H1 (cell line): ENCODE data around the gene HSPBAP1. TPM values are rescaled to one million over a fixed set of nuclear protein-coding genes. Genes with fewer than 3 reads are reported as not detected.

Source experiments
- CTCF ChIA-PET: fragments of 300-600 bp; sonication (Branson Sonifier 250); formaldehyde crosslinking; loops from one replicate; lab custom pipeline; 2021; ENCODE audit not compliant: partially characterized antibody; lab: Charles Lee
- POLR2A ChIA-PET: fragments of 300-600 bp; sonication (Branson Sonifier 250); formaldehyde crosslinking; loops from one replicate; lab custom pipeline; 2021; ENCODE audit warnings: inconsistent platforms; ENCODE audit not compliant: partially characterized antibody; lab: Charles Lee
- DNase-seq, 2 experiments: peaks; one replicate each; pipeline versions ENCODE4 v3.0.0 to v3.0.0-alpha.2; 2010 to 2022; ENCODE audit warnings: low spot score in 2 of 2, low read depth in 1 of 2, mixed read lengths in 1 of 2
- FAIRE-seq: peaks from 2 replicates; lab custom pipeline; 2011; peaks lifted over from hg19 to GRCh38; lab: Jason Lieb, UNC
- H2AFZ ChIP-seq: 2 replicates; pipeline ENCODE4 v1.8.1; 2012; ENCODE audit warnings: low read length, inconsistent platforms
- H2AK5ac ChIP-seq: 2 replicates; pipeline ENCODE4 v1.6.1; 2013; ENCODE audit warnings: low read depth, low read length
- H2BK120ac ChIP-seq: replicated peaks from 2 replicates; pipeline ENCODE3; 2013; ENCODE audit warnings: low read depth, low read length, inconsistent platforms
- H2BK12ac ChIP-seq: 2 replicates; pipeline ENCODE4 v1.6.1; 2013; ENCODE audit warnings: low read depth, low read length
- H2BK15ac ChIP-seq: 2 replicates; pipeline ENCODE4 v1.6.1; 2013; ENCODE audit warnings: low read length
- H2BK20ac ChIP-seq: 2 replicates; pipeline ENCODE4 v1.6.1; 2013; ENCODE audit warnings: low read length
- H2BK5ac ChIP-seq: 2 replicates; pipeline ENCODE4 v1.6.1; 2013; ENCODE audit warnings: low read depth, low read length
- H3K14ac ChIP-seq: 2 replicates; pipeline ENCODE4 v1.6.1; 2013; ENCODE audit warnings: inconsistent platforms; ENCODE audit not compliant: insufficient read length
- H3K18ac ChIP-seq: 2 replicates; pipeline ENCODE4 v1.6.1; 2013; ENCODE audit warnings: low read length; ENCODE audit errors: extremely low read depth
- H3K23ac ChIP-seq: 2 replicates; pipeline ENCODE4 v1.6.1; 2013; ENCODE audit warnings: inconsistent platforms; ENCODE audit not compliant: insufficient read length
- H3K23me2 ChIP-seq: 2 replicates; pipeline ENCODE4 v1.6.1; 2013; ENCODE audit warnings: low read depth, low read length
- H3K27ac ChIP-seq: 2 replicates; pipeline ENCODE4 v1.6.1; 2011; ENCODE audit warnings: low read depth, low read length, inconsistent platforms
- H3K27me3 ChIP-seq, 4 experiments: replicated peaks in 1 of 4; 1 replicate in 1 of 4; 2 replicates in 3 of 4; pipeline versions ENCODE4 v1.6.1 to v1.8.1; 2011 to 2013; ENCODE audit warnings: low read length in 3 of 4, mild to moderate bottlenecking in 3 of 4, inconsistent platforms in 2 of 4, mixed read lengths in 2 of 4, moderate library complexity in 1 of 4; ENCODE audit not compliant: control insufficient read depth in 3 of 4, insufficient read depth in 3 of 4; ENCODE audit errors: extremely low read depth in 1 of 4
- H3K36me3 ChIP-seq, 4 experiments: 2 replicates each; pipeline versions ENCODE4 v1.6.1 to v1.8.1; 2011 to 2013; ENCODE audit warnings: mild to moderate bottlenecking in 4 of 4, low read length in 3 of 4, moderate library complexity in 2 of 4, control low read depth in 1 of 4, inconsistent platforms in 1 of 4; ENCODE audit not compliant: insufficient read depth in 4 of 4, control insufficient read depth in 2 of 4
- H3K4ac ChIP-seq: replicated peaks from 2 replicates; pipeline ENCODE3; 2013; ENCODE audit warnings: low read length, low read depth, mixed read lengths, inconsistent platforms; ENCODE audit not compliant: insufficient read length
- H3K4me1 ChIP-seq, 4 experiments: replicated peaks in 1 of 4; 1 replicate in 1 of 4; 2 replicates in 3 of 4; pipeline versions ENCODE4 v1.6.1 to v1.8.1; 2011 to 2013; ENCODE audit warnings: low read length in 3 of 4, inconsistent platforms in 2 of 4, mixed read lengths in 1 of 4; ENCODE audit not compliant: insufficient read depth in 4 of 4, control insufficient read depth in 3 of 4
- H3K4me2 ChIP-seq, 2 experiments: 2 replicates each; pipeline versions ENCODE4 v1.6.1 to v1.8.1; 2011 to 2013; ENCODE audit warnings: low read depth in 2 of 2, low read length in 2 of 2, control low read depth in 1 of 2, inconsistent platforms in 1 of 2, mild to moderate bottlenecking in 1 of 2; ENCODE audit not compliant: insufficient read depth in 1 of 2
- H3K4me3 ChIP-seq, 4 experiments: fragments of 200-600, 300-600 bp in 1 of 4; sonication (generic), shearing (Covaris generic), sonication (Bioruptor Twin) in 1 of 4; 2 replicates each; pipeline versions ENCODE4 v1.5.1 to v1.8.1; 2011 to 2016; ENCODE audit warnings: low read length in 4 of 4, low read depth in 3 of 4, control low read depth in 2 of 4, inconsistent platforms in 2 of 4, mild to moderate bottlenecking in 2 of 4, mixed read lengths in 1 of 4, moderate library complexity in 1 of 4; ENCODE audit not compliant: insufficient read depth in 2 of 4; ENCODE audit errors: extremely low read depth in 1 of 4
- H3K56ac ChIP-seq: replicated peaks from 2 replicates; pipeline ENCODE3; 2013; ENCODE audit warnings: low read depth, mild to moderate bottlenecking, mixed read lengths, low read length, inconsistent platforms; ENCODE audit not compliant: insufficient read length
- H3K79me1 ChIP-seq: 2 replicates; pipeline ENCODE4 v1.6.1; 2013; ENCODE audit warnings: low read depth, low read length, control low read depth
- H3K79me2 ChIP-seq, 2 experiments: 2 replicates each; pipeline versions ENCODE4 v1.6.1 to v1.8.1; 2012 to 2013; ENCODE audit warnings: low read length in 2 of 2, mild to moderate bottlenecking in 2 of 2, inconsistent platforms in 1 of 2; ENCODE audit not compliant: insufficient read depth in 2 of 2, control insufficient read depth in 1 of 2
- H3K9ac ChIP-seq, 4 experiments: replicated peaks in 1 of 4; 1 replicate in 1 of 4; 2 replicates in 3 of 4; pipeline versions ENCODE4 v1.6.1 to v1.8.1; 2011 to 2013; ENCODE audit warnings: low read depth in 3 of 4, low read length in 3 of 4, control low read depth in 2 of 4, mild to moderate bottlenecking in 2 of 4, moderate library complexity in 2 of 4, inconsistent platforms in 1 of 4; ENCODE audit errors: extremely low read depth in 1 of 4
- H3K9me3 ChIP-seq, 2 experiments: 2 replicates each; pipeline versions ENCODE4 v1.6.1 to v1.8.1; 2012 to 2013; ENCODE audit warnings: mild to moderate bottlenecking in 2 of 2, moderate library complexity in 2 of 2, control low read depth in 1 of 2, inconsistent platforms in 1 of 2, low read depth in 1 of 2, low read length in 1 of 2, mixed read lengths in 1 of 2; ENCODE audit not compliant: insufficient read depth in 2 of 2
- H4K20me1 ChIP-seq, 2 experiments: replicated peaks in 1 of 2; 2 replicates each; pipeline versions ENCODE3 to v1.8.1; 2011 to 2013; ENCODE audit warnings: inconsistent platforms in 2 of 2, low read length in 2 of 2, mild to moderate bottlenecking in 1 of 2; ENCODE audit not compliant: insufficient read depth in 2 of 2, control insufficient read depth in 1 of 2
- H4K5ac ChIP-seq: 2 replicates; pipeline ENCODE4 v1.6.1; 2013; ENCODE audit warnings: low read length, low read depth, mixed read lengths, inconsistent platforms; ENCODE audit not compliant: insufficient read length
- H4K8ac ChIP-seq: 2 replicates; pipeline ENCODE4 v1.8.0; 2013; ENCODE audit warnings: mild to moderate bottlenecking, moderate library complexity, low read length, inconsistent platforms; ENCODE audit not compliant: insufficient read depth; ENCODE audit errors: extremely low read depth
- H4K91ac ChIP-seq: replicated peaks from 2 replicates; pipeline ENCODE3; 2013; ENCODE audit warnings: low read length, mixed read lengths, inconsistent platforms; ENCODE audit not compliant: insufficient read length
- CHD2 ChIP-seq: IDR thresholded peaks from 2 replicates; pipeline ENCODE4 v1.6.1; 2012; ENCODE audit warnings: low read length, improper control_type of control experiment
- CTBP2 ChIP-seq: IDR thresholded peaks from 2 replicates; pipeline ENCODE4 v1.7.0; 2011; ENCODE audit warnings: borderline replicate concordance, mild to moderate bottlenecking, moderate library complexity, mixed read lengths, low read length; ENCODE audit not compliant: insufficient read depth, insufficient read length
- GTF2F1 ChIP-seq: IDR thresholded peaks from 2 replicates; pipeline ENCODE4 v1.6.1; 2012; ENCODE audit warnings: low read depth, low read length, improper control_type of control experiment, borderline replicate concordance
- HDAC2 ChIP-seq, 2 experiments: fragments of 300-600 bp in 1 of 2; sonication (generic) in 1 of 2; IDR thresholded peaks; 2 replicates each; pipeline ENCODE4 v1.6.1; 2011 to 2012; ENCODE audit warnings: low read depth in 2 of 2, low read length in 2 of 2, mild to moderate bottlenecking in 2 of 2, moderate library complexity in 2 of 2, borderline replicate concordance in 1 of 2, inconsistent platforms in 1 of 2
- JUND ChIP-seq: IDR thresholded peaks from 2 replicates; pipeline ENCODE4 v1.6.1; 2011; ENCODE audit warnings: mild to moderate bottlenecking, improper control_type of control experiment, low read length
- NANOG ChIP-seq: IDR thresholded peaks from 2 replicates; pipeline ENCODE4 v1.6.1; 2011; ENCODE audit warnings: low read length, low read depth, mild to moderate bottlenecking, inconsistent platforms; ENCODE audit not compliant: insufficient read depth, poor library complexity, severe bottlenecking
- TEAD4 ChIP-seq: IDR thresholded peaks from 2 replicates; pipeline ENCODE4 v1.6.1; 2012; ENCODE audit warnings: low read depth, low read length, inconsistent platforms, mixed read lengths
- WGBS, 2 experiments: shearing (Covaris generic) in 1 of 2; methylation state at CpG; one replicate each; pipeline versions ENCODE4 v1.1.6 to v1.1.7; 2013 to 2015; ENCODE audit warnings: low lambda C conversion rate in 2 of 2, mixed read lengths in 2 of 2, inconsistent platforms in 1 of 2, low coverage in 1 of 2, missing lambda C conversion rate in 1 of 2; ENCODE audit not compliant: insufficient replicate concordance in 2 of 2, insufficient coverage in 1 of 2, insufficient read length in 1 of 2; ENCODE audit errors: extremely low coverage in 1 of 2, missing lambda C conversion rate in 1 of 2; 5-methylcytosine and 5-hydroxymethylcytosine counted together
- polyA plus RNA-seq, 7 experiments: library from polyadenylated mRNA; depleted of rRNA in 3 of 7; stranded (reverse) in 5 of 7; unstranded in 2 of 7; fragments of >200 nt in 5 of 7; fragments of 200-250 nt in 2 of 7; gene quantifications; 1 replicate in 5 of 7; 2 replicates in 1 of 7; 4 replicates in 1 of 7; pipeline versions ENCODE4 v1.2.1 to v1.2.3, GENCODE V29; 2011 to 2013; ENCODE audit warnings: missing spikeins in 2 of 7, mixed read lengths in 2 of 7
- total RNA-seq: library from RNA; stranded (reverse); fragmentation: NEBNext Ultra II Directional; extraction: Animal tissue kit (Norgen Biotek cat#: 25700); gene quantifications from 2 replicates; pipeline ENCODE4 v1.2.1, GENCODE V29; 2021
- TF ChIP-seq, protein P1 (sequence below), 3 experiments: IDR thresholded peaks; 1 replicate in 2 of 3; 2 replicates in 1 of 3; pipeline versions ENCODE4 v1.5.1 to v1.6.1; 2011; ENCODE audit warnings: low read length in 3 of 3, mild to moderate bottlenecking in 3 of 3, inconsistent platforms in 2 of 3, low read depth in 1 of 3, moderate library complexity in 1 of 3; ENCODE audit not compliant: insufficient read depth in 1 of 3; ENCODE audit errors: control extremely low read depth in 1 of 3

Gene HSPBAP1
- total and polyA plus RNA-seq, 2 of the 8 experiments (the other 6 are each of a cell fraction or from before 2014, with no cell fraction given), result 7.5 to 8.3 TPM

DNA sequence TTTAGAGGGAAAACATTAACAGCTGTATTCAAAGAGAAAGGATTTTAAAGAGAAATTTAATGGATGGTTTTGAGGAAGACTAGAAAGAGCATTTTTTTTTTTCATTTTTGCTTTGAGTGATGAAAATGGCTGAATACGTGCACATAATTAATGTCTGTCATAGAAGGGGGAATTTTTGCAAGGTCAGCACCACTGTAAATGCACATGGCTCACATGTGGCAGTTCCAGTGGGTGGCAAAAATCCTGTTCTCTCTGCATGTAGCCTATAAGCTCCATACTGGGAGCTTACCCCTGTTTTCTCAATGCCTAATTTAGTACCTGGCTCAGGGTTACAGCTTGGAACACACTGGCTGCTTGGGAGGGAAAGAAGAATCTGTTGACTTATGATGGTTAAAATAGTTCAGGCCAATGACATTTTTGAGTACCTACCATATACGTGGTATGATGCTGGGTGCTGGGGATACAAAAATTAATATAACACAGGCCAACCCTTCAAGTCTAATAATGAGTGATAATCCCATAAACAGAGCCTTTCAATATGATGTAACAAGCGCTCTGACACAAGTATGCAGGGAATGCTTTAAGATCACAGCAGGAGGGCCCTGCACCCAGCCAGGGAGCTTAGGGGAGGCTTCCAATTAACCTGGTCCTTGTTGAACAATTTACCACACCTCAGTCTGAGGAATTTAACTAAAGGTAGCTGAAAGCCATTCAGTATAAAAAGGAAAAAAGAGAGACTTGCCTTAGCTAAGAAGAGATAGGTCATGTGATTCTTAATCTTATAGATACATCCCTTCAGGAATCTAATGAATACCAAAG lies 33.0 kb downstream of the HSPBAP1 start:
- ChIA-PET CTCF (interaction anchor here (0.8 to 1.6 kb wide), 6 partner anchors 14 to 142 kb away, joined by 3 to 4 read pairs (median 3); no protein-coding TSS in a partner anchor), POLR2A (interaction anchor here (0.8 to 1.2 kb wide), 8 partner anchors 14 to 376 kb away, joined by 3 to 5 read pairs (median 3); partner anchors contain the start of genes FAM162A and HSPBAP1)
- Histone ChIP-seq H3K4me1 (peaks cover 0 to 10% (median 8%) of the 10 kb centered on the region in 4 experiments; a peak in 4 of 7 replicates), H3K27me3 (no peaks in the 10 kb centered on the region), H4K91ac (no peak overlapping the region), H2BK5ac (peak overlapping the region; percentile 82), H3K18ac (no peak overlapping the region), H2BK12ac (peak overlapping the region; percentile 90), H3K23me2 (no peaks in the 10 kb centered on the region), H3K23ac (no peak overlapping the region), H3K9me3 (no peaks in the 10 kb centered on the region), H3K14ac (no peak overlapping the region), H2AK5ac (no peak overlapping the region; the same call in 1 of the 2 replicates), H3K9ac (no peak overlapping the region), H3K56ac (no peak overlapping the region), H3K36me3 (no peaks in the 10 kb centered on the region; a peak in 1 of 8 replicates), H2BK15ac (no peak overlapping the region), H2AFZ (no peak overlapping the region), H3K4ac (no peak overlapping the region), H4K8ac (no peak overlapping the region), H4K20me1 (no peaks in the 10 kb centered on the region), H3K4me3 (peak overlapping the region in 1 of 4 experiments; percentile 11; a peak in 1 of 8 replicates), H3K79me2 (no peaks in the 10 kb centered on the region), H2BK20ac (no peak overlapping the region), H3K4me2 (peak overlapping the region; percentile 16 to 21), H4K5ac (peak overlapping the region; percentile 86), H2BK120ac (peak overlapping the region; percentile 87), H3K27ac (peak overlapping the region; percentile 43; the same call in 1 of the 2 replicates), H3K79me1 (no peaks in the 10 kb centered on the region)
- 51% methylated on average over 3 of the region's 3 CpGs; no CpG with 5 or more reads in 1 of the 2 experiments for WGBS, 2 experiments
- DNase-seq, result peak; percentile 53 to 56
- peak; percentile 96 for FAIRE-seq
- TF ChIP-seq CHD2 (no peak), JUND (0 out of 2 replicates have a peak, but pooled peaks have one; percentile 26), TEAD4 (peak; percentile 98), HDAC2 (IDR thresholded peaks at IDR 0.05; ENCODE audit: borderline replicate concordance in 1 of 2, low read depth in 2 of 2, low read length in 2 of 2) (peak; percentile 36 to 53; a peak in 1 of 4 replicates), CTBP2 (no peak), GTF2F1 (no peak), NANOG (peak; percentile 53)
- TF ChIP-seq, protein P1, sequence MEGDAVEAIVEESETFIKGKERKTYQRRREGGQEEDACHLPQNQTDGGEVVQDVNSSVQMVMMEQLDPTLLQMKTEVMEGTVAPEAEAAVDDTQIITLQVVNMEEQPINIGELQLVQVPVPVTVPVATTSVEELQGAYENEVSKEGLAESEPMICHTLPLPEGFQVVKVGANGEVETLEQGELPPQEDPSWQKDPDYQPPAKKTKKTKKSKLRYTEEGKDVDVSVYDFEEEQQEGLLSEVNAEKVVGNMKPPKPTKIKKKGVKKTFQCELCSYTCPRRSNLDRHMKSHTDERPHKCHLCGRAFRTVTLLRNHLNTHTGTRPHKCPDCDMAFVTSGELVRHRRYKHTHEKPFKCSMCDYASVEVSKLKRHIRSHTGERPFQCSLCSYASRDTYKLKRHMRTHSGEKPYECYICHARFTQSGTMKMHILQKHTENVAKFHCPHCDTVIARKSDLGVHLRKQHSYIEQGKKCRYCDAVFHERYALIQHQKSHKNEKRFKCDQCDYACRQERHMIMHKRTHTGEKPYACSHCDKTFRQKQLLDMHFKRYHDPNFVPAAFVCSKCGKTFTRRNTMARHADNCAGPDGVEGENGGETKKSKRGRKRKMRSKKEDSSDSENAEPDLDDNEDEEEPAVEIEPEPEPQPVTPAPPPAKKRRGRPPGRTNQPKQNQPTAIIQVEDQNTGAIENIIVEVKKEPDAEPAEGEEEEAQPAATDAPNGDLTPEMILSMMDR (IDR thresholded peaks at IDR 0.05; ENCODE audit: control extremely low read depth in 1 of 3, insufficient read depth in 1 of 3, low read depth in 1 of 3, low read length in 3 of 3), result no peak
